Liver (tissue), 9 donors: ENCODE data around the gene TAF15. TPM values are rescaled to one million over a fixed set of nuclear protein-coding genes. Genes with fewer than 3 reads are reported as not detected.

Source experiments
- DNase-seq: peaks from one replicate; pipeline ENCODE4 v3.0.0-alpha.2; 2017; ENCODE audit warnings: low spot score
- H3K27ac ChIP-seq, 2 donors: one replicate each; pipeline ENCODE4 v1.7.0; 2013; ENCODE audit warnings: inconsistent platforms in 2 of 2, low read length in 2 of 2, control low read depth in 1 of 2, low read depth in 1 of 2, mild to moderate bottlenecking in 1 of 2
- H3K27me3 ChIP-seq, 4 donors: one replicate each; pipeline versions ENCODE4 v1.6.1 to v1.7.0; 2013; ENCODE audit warnings: low read length in 3 of 4, inconsistent platforms in 1 of 4, mild to moderate bottlenecking in 1 of 4, moderate library complexity in 1 of 4; ENCODE audit not compliant: control insufficient read depth in 4 of 4, insufficient read depth in 4 of 4
- H3K36me3 ChIP-seq, 4 donors: one replicate each; pipeline versions ENCODE4 v1.6.1 to v1.7.0; 2013; ENCODE audit warnings: low read length in 3 of 4, mild to moderate bottlenecking in 3 of 4, low read depth in 1 of 4, moderate library complexity in 1 of 4; ENCODE audit not compliant: control insufficient read depth in 4 of 4, insufficient read depth in 3 of 4
- H3K4me1 ChIP-seq, 4 donors: one replicate each; pipeline versions ENCODE4 v1.6.1 to v1.7.0; 2013; ENCODE audit warnings: low read length in 3 of 4, mild to moderate bottlenecking in 3 of 4, moderate library complexity in 1 of 4; ENCODE audit not compliant: control insufficient read depth in 4 of 4, insufficient read depth in 4 of 4
- H3K4me3 ChIP-seq, 3 donors: one replicate each; pipeline versions ENCODE4 v1.6.1 to v1.7.0; 2013; ENCODE audit warnings: low read length in 3 of 3, control low read depth in 1 of 3, low read depth in 1 of 3, mild to moderate bottlenecking in 1 of 3
- H3K9ac ChIP-seq, 2 donors: one replicate each; pipeline ENCODE4 v1.7.0; 2013; ENCODE audit warnings: low read length in 2 of 2, mild to moderate bottlenecking in 2 of 2, moderate library complexity in 2 of 2, control low read depth in 1 of 2, low read depth in 1 of 2
- H3K9me3 ChIP-seq, 4 donors: one replicate each; pipeline versions ENCODE4 v1.6.1 to v1.7.0; 2013; ENCODE audit warnings: low read length in 3 of 4; ENCODE audit not compliant: control insufficient read depth in 4 of 4
- ATF3 ChIP-seq: IDR thresholded peaks from 2 replicates; pipeline ENCODE4 v1.6.1; 2016; ENCODE audit warnings: antibody characterized with exemption
- CTCF ChIP-seq: fragments of 150-350 bp; IDR thresholded peaks from 2 replicates; pipeline ENCODE4 v1.5.1; 2017; ENCODE audit warnings: improper control_type of control experiment, low read depth, low read length; ENCODE audit not compliant: missing input control
- EGR1 ChIP-seq, 2 donors: IDR thresholded peaks; 2 replicates each; pipeline ENCODE4 v1.6.1; 2016 to 2018; ENCODE audit warnings: antibody characterized with exemption in 2 of 2, low read depth in 2 of 2
- FOXA1 ChIP-seq: IDR thresholded peaks from 2 replicates; pipeline ENCODE4 v1.6.1; 2016; ENCODE audit warnings: antibody characterized with exemption
- FOXA2 ChIP-seq: IDR thresholded peaks from 2 replicates; pipeline ENCODE4 v1.6.1; 2016; ENCODE audit warnings: antibody characterized with exemption
- GABPA ChIP-seq, 2 donors: IDR thresholded peaks in 1 of 2; conservative IDR thresholded peaks in 1 of 2; 2 replicates each; pipeline ENCODE4 v1.6.1; 2016; ENCODE audit warnings: antibody characterized with exemption in 2 of 2, mild to moderate bottlenecking in 1 of 2, moderate library complexity in 1 of 2
- HNF4A ChIP-seq, 2 donors: conservative IDR thresholded peaks; 2 replicates each; pipeline ENCODE4 v1.6.1; 2016; ENCODE audit warnings: antibody characterized with exemption in 2 of 2, mild to moderate bottlenecking in 2 of 2
- HNF4G ChIP-seq: IDR thresholded peaks from 2 replicates; pipeline ENCODE4 v1.6.1; 2016; ENCODE audit warnings: antibody characterized with exemption
- JUND ChIP-seq, 2 donors: IDR thresholded peaks; 2 replicates each; pipeline ENCODE4 v1.6.1; 2016; ENCODE audit warnings: antibody characterized with exemption in 2 of 2
- MAX ChIP-seq: IDR thresholded peaks from 2 replicates; pipeline ENCODE4 v1.6.1; 2016; ENCODE audit warnings: antibody characterized with exemption
- NR2F2 ChIP-seq: IDR thresholded peaks from 2 replicates; pipeline ENCODE4 v1.6.1; 2016; ENCODE audit warnings: antibody characterized with exemption
- RAD21 ChIP-seq, 2 donors: IDR thresholded peaks; 2 replicates each; pipeline ENCODE4 v1.6.1; 2016; ENCODE audit warnings: antibody characterized with exemption in 2 of 2, mild to moderate bottlenecking in 2 of 2
- SP1 ChIP-seq: IDR thresholded peaks from 2 replicates; pipeline ENCODE4 v1.6.1; 2018; ENCODE audit warnings: antibody characterized with exemption, mild to moderate bottlenecking
- ZBTB33 ChIP-seq: IDR thresholded peaks from 2 replicates; pipeline ENCODE4 v1.6.1; 2016; ENCODE audit warnings: antibody characterized with exemption
- WGBS: extraction: QIAGEN DNeasy Blood & Tissue Kit; methylation state at CpG from one replicate; pipeline ENCODE4 v1.1.7; 2013; 5-methylcytosine and 5-hydroxymethylcytosine counted together
- polyA plus RNA-seq, 2 donors: library from polyadenylated mRNA; stranded (reverse) in 1 of 2; unstranded in 1 of 2; fragments of 200-250 nt in 1 of 2; fragments of >200 nt in 1 of 2; fragmentation: Nextera tagmentation in 1 of 2; extraction: Ambion mirVana in 1 of 2; gene quantifications; one replicate each; pipeline versions ENCODE4 v1.2.1 to v1.2.3, GENCODE V29; 2013 to 2015
- total RNA-seq, 2 donors: library from RNA; depleted of rRNA; stranded (reverse); fragments of >200 nt; gene quantifications; one replicate each; pipeline ENCODE4 v1.2.3, GENCODE V29; 2014
- donor health status: healthy.
- donor health status: healthy.
- donor health status: healthy.
- donor health status: healthy.
- donor health status: healthy.

TAF15 gene
- total and polyA plus RNA-seq, 4 donors, result 13.5 to 75.0 (median 67.6) TPM

- H3K27ac ChIP-seq, result no peak overlapping the region
- no peaks in the 10 kb centered on the region for H3K27me3 ChIP-seq
- H3K36me3 ChIP-seq, result no peaks in the 10 kb centered on the region
- no peak overlapping the region for H3K4me3 ChIP-seq
- no peak overlapping the region for H3K9ac ChIP-seq
- no peaks in the 10 kb centered on the region for H3K9me3 ChIP-seq
- peaks cover 0 to 6% (median 1%) of the 10 kb centered on the region in 4 donors for H3K4me1 ChIP-seq
- no peak for DNase-seq
- 71% methylated on average over 6 of the region's 6 CpGs for WGBS
- TF ChIP-seq HNF4G (no peak), RAD21 (IDR thresholded peaks at IDR 0.05) (no peak), CTCF (no peak), FOXA2 (no peak), HNF4A (conservative IDR thresholded peaks at IDR 0.05) (no peak), GABPA (IDR thresholded peaks at IDR 0.05 in 1 of 2, conservative IDR thresholded peaks at IDR 0.05 in 1 of 2) (no peak)
These were observed 83.1 kb downstream of the TAF15 start for GRCh38 chr17:35892091-35893035.

GRCh38 chr17:35893751-35894150 lies 84.5 kb downstream of the TAF15 start:
- DNase-seq, result no peak
- no peaks in the 10 kb centered on the region for H3K27me3 ChIP-seq
- H3K4me3 ChIP-seq, result no peak overlapping the region
- no peak overlapping the region for H3K9ac ChIP-seq
- H3K9me3 ChIP-seq, result no peaks in the 10 kb centered on the region
- no peak overlapping the region for H3K27ac ChIP-seq
- H3K4me1 ChIP-seq, result peaks cover 0 to 9% (median 1%) of the 10 kb centered on the region in 4 donors
- H3K36me3 ChIP-seq, result no peaks in the 10 kb centered on the region
- no peak for TF ChIP-seq FOXA2
- TF ChIP-seq HNF4A (conservative IDR thresholded peaks at IDR 0.05), result no peak
- TF ChIP-seq JUND (IDR thresholded peaks at IDR 0.05), result no peak
- no peak for TF ChIP-seq GABPA (IDR thresholded peaks at IDR 0.05 in 1 of 2, conservative IDR thresholded peaks at IDR 0.05 in 1 of 2)
- no peak for TF ChIP-seq MAX
- TF ChIP-seq HNF4G, result no peak
- TF ChIP-seq NR2F2, result no peak
- no peak for TF ChIP-seq SP1
- 97% methylated on average over 4 of the region's 4 CpGs for WGBS

- H3K36me3 ChIP-seq, result no peaks in the 10 kb centered on the region
- H3K9ac ChIP-seq, result no peak overlapping the region
- TF ChIP-seq ZBTB33 (no peak), FOXA1 (no peak), EGR1 (IDR thresholded peaks at IDR 0.05; ENCODE audit: low read depth in 2 of 2) (no peak), RAD21 (IDR thresholded peaks at IDR 0.05) (no peak), ATF3 (no peak), GABPA (IDR thresholded peaks at IDR 0.05 in 1 of 2, conservative IDR thresholded peaks at IDR 0.05 in 1 of 2) (no peak)
- H3K4me1 ChIP-seq, result peaks cover 0 to 12% (median 1%) of the 10 kb centered on the region in 4 donors
- H3K27ac ChIP-seq, result no peak overlapping the region
- no peaks in the 10 kb centered on the region for H3K27me3 ChIP-seq
- 95% methylated on average over 7 of the region's 7 CpGs for WGBS
- H3K4me3 ChIP-seq, result no peak overlapping the region
- no peak for DNase-seq
- no peaks in the 10 kb centered on the region for H3K9me3 ChIP-seq
These were observed 84.9 kb downstream of the TAF15 start for GRCh38 chr17:35894206-35894605.
